Measurements from ENCODE around the gene TMCC1. TPM values are rescaled to one million over a fixed set of nuclear protein-coding genes. Genes with fewer than 3 reads are reported as not detected.

Gene TMCC1
- total and polyA plus RNA-seq, 2 donors (not counting 3 experiments of a cell fraction or from before 2014, with no cell fraction given), result 17.4 to 38.4 TPM

GRCh38 chr3:129746629-129747028, 146.9 kb downstream of the TMCC1 start:
- H4K20me1 ChIP-seq (replicated peaks; ENCODE audit: control insufficient read depth, extremely low read depth, insufficient read depth, low read length), result no peaks in the 10 kb centered on the region
- no peak overlapping the region for H2AFZ ChIP-seq (ENCODE audit: low read depth, low read length)
- dilution Hi-C loops (cut with MboI; ENCODE audit: extremely low pct_ligation_motif_present, low sequenced_read_pairs) (no loop called here), intact Hi-C loops (cut with micrococcal nuclease) (no loop called here)
- POLR2A ChIA-PET, result no interaction called here
- H3K9me1 ChIP-seq (replicated peaks; ENCODE audit: control insufficient read depth, extremely low read depth, insufficient read depth, low read length), result no peaks in the 10 kb centered on the region
- H3K4me3 ChIP-seq (replicated peaks in 1 of 3; ENCODE audit: insufficient read depth in 1 of 3, low read depth in 1 of 3, low read length in 3 of 3), result no peak overlapping the region
- no peaks in the 10 kb centered on the region for H3K27me3 ChIP-seq (ENCODE audit: control insufficient read depth in 2 of 2, insufficient read depth in 2 of 2, low read length in 2 of 2)
- peaks cover 1% of the 10 kb centered on the region for H3K79me2 ChIP-seq (ENCODE audit: control insufficient read depth, insufficient read depth, low read length)
- DNase-seq (ENCODE audit: low read depth, low spot score) (no peak), FAIRE-seq (no peak)
- H3K27ac ChIP-seq (ENCODE audit: insufficient read depth, low read depth, low read length), result no peak overlapping the region
- CTCF ChIA-PET, result no interaction called here
- BruUV-seq (replicated peaks), result no TSS peak
- TF ChIP-seq JUN (IDR thresholded peaks at IDR 0.05; ENCODE audit: borderline replicate concordance, insufficient read depth, insufficient read length, low read depth) (no peak), MYC (IDR thresholded peaks at IDR 0.05; ENCODE audit: low read depth, low read length) (no peak)
- H3K9me3 ChIP-seq (replicated peaks; ENCODE audit: control insufficient read depth, insufficient read depth, low read length), result no peaks in the 10 kb centered on the region
- no peak overlapping the region for H3K4me2 ChIP-seq (ENCODE audit: insufficient read depth, low read length)
- no peak overlapping the region for H3K9ac ChIP-seq (replicated peaks; ENCODE audit: extremely low read depth, insufficient read depth, low read length)
- H3K36me3 ChIP-seq (ENCODE audit: control insufficient read depth in 2 of 2, extremely low read depth in 1 of 2, insufficient read depth in 2 of 2, low read length in 2 of 2), result no peaks in the 10 kb centered on the region
- H3K4me1 ChIP-seq (ENCODE audit: control insufficient read depth, extremely low read depth, insufficient read depth, low read length), result no peaks in the 10 kb centered on the region

DNA sequence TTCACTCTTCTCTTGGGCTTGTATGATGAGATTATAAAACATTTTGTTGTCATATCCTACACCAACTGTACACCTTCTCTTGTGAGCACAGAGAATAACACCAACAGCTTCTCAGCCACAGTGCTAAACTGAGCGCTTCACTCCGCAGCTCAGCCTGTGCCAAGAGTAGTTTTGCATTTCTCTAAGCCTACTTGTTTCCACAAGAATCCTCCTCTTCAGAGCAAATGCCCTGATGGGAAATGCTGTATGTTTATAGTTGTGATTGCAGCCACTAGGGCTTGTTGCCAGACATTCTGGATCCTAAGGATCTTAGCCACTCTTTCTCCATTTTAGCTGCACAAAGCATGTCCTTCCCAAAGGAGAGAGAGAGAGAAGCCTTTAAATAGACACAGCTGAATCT, 148.3 kb downstream of the TMCC1 start:
- Histone ChIP-seq H4K20me1 (replicated peaks; ENCODE audit: control insufficient read depth, extremely low read depth, insufficient read depth, low read length) (no peaks in the 10 kb centered on the region), H3K9me3 (replicated peaks; ENCODE audit: control insufficient read depth, insufficient read depth, low read length) (no peaks in the 10 kb centered on the region), H3K4me1 (ENCODE audit: control insufficient read depth, extremely low read depth, insufficient read depth, low read length) (no peaks in the 10 kb centered on the region), H3K27ac (ENCODE audit: insufficient read depth, low read depth, low read length) (no peak overlapping the region), H3K4me2 (ENCODE audit: insufficient read depth, low read length) (no peak overlapping the region), H3K4me3 (replicated peaks in 1 of 3; ENCODE audit: insufficient read depth in 1 of 3, low read depth in 1 of 3, low read length in 3 of 3) (no peak overlapping the region), H3K9me1 (replicated peaks; ENCODE audit: control insufficient read depth, extremely low read depth, insufficient read depth, low read length) (no peaks in the 10 kb centered on the region), H3K9ac (replicated peaks; ENCODE audit: extremely low read depth, insufficient read depth, low read length) (no peak overlapping the region), H3K79me2 (ENCODE audit: control insufficient read depth, insufficient read depth, low read length) (peaks cover 1% of the 10 kb centered on the region), H3K27me3 (ENCODE audit: control insufficient read depth in 2 of 2, insufficient read depth in 2 of 2, low read length in 2 of 2) (no peaks in the 10 kb centered on the region), H2AFZ (ENCODE audit: low read depth, low read length) (no peak overlapping the region), H3K36me3 (ENCODE audit: control insufficient read depth in 2 of 2, extremely low read depth in 1 of 2, insufficient read depth in 2 of 2, low read length in 2 of 2) (no peaks in the 10 kb centered on the region)
- ChIA-PET CTCF (interaction anchor here (0.6 kb wide), 1 partner anchor 10 kb away, joined by 5 read pairs; no protein-coding TSS in a partner anchor), POLR2A (no interaction called here)
- intact Hi-C loops (cut with micrococcal nuclease) (no loop called here), dilution Hi-C loops (cut with MboI; ENCODE audit: extremely low pct_ligation_motif_present, low sequenced_read_pairs) (no loop called here)
- no peak for TF ChIP-seq EZH2 (IDR thresholded peaks at IDR 0.05; ENCODE audit: borderline replicate concordance, low read depth, low read length, severe bottlenecking)
- no peak for TF ChIP-seq GATA2 (IDR thresholded peaks at IDR 0.05; ENCODE audit: insufficient read depth, insufficient read length, low read depth, low read length)
- no peak for TF ChIP-seq MYC (IDR thresholded peaks at IDR 0.05; ENCODE audit: low read depth, low read length)
- TF ChIP-seq POLR2AphosphoS5 (IDR thresholded peaks at IDR 0.05; ENCODE audit: insufficient read depth, low read depth, low read length), result no peak
- TF ChIP-seq, protein P1, sequence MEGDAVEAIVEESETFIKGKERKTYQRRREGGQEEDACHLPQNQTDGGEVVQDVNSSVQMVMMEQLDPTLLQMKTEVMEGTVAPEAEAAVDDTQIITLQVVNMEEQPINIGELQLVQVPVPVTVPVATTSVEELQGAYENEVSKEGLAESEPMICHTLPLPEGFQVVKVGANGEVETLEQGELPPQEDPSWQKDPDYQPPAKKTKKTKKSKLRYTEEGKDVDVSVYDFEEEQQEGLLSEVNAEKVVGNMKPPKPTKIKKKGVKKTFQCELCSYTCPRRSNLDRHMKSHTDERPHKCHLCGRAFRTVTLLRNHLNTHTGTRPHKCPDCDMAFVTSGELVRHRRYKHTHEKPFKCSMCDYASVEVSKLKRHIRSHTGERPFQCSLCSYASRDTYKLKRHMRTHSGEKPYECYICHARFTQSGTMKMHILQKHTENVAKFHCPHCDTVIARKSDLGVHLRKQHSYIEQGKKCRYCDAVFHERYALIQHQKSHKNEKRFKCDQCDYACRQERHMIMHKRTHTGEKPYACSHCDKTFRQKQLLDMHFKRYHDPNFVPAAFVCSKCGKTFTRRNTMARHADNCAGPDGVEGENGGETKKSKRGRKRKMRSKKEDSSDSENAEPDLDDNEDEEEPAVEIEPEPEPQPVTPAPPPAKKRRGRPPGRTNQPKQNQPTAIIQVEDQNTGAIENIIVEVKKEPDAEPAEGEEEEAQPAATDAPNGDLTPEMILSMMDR (IDR thresholded peaks at IDR 0.05; ENCODE audit: extremely low read depth in 1 of 2, insufficient read depth in 1 of 2, low read depth in 1 of 2, low read length in 2 of 2), result no peak
- TF ChIP-seq JUN (IDR thresholded peaks at IDR 0.05; ENCODE audit: borderline replicate concordance, insufficient read depth, insufficient read length, low read depth), result no peak
- BruUV-seq (replicated peaks), result no TSS peak
- DNase-seq (ENCODE audit: low read depth, low spot score) (no peak), FAIRE-seq (no peak)
